Panc1 (cell line): Measurements from ENCODE around the gene LETM1.

Experiments
- CTCF ChIP-seq: fragments of 450-650 bp; IDR thresholded peaks from 2 replicates; pipeline ENCODE4 v1.5.1; 2017; ENCODE audit warnings: mild to moderate bottlenecking
- POLR2AphosphoS5 ChIP-seq: IDR thresholded peaks from 2 replicates; pipeline ENCODE4 v1.6.1; 2012; ENCODE audit warnings: mild to moderate bottlenecking, low read depth, low read length, moderate library complexity
- TF ChIP-seq, protein P1 (sequence below), 2 experiments: IDR thresholded peaks; 2 replicates each; pipeline ENCODE4 v1.6.1; 2011 to 2012; ENCODE audit warnings: low read depth in 2 of 2, control low read depth in 1 of 2, low read length in 1 of 2, mild to moderate bottlenecking in 1 of 2, moderate library complexity in 1 of 2; ENCODE audit not compliant: insufficient read depth in 1 of 2

DNA sequence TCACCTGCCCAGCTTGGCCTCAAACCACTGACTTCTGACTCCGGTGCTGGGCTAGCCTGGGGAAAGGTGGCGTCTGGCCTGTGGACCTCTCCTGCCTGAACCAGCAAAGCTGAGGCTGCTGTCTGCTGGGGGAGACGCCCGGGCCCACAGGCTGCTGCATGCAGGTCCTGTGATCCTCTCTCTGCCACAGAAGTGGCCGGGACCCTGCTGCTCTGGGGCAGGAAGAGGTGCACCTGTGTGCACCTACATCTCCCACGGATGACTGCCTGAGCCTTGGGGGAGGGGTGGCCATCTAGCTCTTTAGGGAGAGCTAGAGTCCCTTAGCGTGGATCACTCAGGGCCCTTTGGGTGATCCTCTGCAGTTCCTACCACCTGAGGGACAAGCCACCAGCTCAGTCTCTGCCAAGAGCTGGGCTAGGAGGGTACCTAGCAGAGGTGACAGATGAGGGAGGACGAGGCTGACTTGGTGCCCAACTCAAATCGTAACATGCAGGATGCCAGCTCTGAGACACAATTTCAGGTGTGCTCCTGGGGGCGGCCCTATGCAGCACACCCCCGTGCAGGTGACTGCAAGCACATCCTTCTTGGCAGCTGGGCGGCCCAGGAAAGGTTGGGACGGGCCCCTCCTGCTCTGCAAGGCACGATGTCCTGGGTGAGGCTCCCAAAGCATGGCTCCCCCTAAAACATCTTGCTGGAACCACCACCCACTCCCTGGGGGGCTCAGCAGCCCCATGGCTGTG lies 22.5 kb downstream of the LETM1 start:
- TF ChIP-seq, protein P1, sequence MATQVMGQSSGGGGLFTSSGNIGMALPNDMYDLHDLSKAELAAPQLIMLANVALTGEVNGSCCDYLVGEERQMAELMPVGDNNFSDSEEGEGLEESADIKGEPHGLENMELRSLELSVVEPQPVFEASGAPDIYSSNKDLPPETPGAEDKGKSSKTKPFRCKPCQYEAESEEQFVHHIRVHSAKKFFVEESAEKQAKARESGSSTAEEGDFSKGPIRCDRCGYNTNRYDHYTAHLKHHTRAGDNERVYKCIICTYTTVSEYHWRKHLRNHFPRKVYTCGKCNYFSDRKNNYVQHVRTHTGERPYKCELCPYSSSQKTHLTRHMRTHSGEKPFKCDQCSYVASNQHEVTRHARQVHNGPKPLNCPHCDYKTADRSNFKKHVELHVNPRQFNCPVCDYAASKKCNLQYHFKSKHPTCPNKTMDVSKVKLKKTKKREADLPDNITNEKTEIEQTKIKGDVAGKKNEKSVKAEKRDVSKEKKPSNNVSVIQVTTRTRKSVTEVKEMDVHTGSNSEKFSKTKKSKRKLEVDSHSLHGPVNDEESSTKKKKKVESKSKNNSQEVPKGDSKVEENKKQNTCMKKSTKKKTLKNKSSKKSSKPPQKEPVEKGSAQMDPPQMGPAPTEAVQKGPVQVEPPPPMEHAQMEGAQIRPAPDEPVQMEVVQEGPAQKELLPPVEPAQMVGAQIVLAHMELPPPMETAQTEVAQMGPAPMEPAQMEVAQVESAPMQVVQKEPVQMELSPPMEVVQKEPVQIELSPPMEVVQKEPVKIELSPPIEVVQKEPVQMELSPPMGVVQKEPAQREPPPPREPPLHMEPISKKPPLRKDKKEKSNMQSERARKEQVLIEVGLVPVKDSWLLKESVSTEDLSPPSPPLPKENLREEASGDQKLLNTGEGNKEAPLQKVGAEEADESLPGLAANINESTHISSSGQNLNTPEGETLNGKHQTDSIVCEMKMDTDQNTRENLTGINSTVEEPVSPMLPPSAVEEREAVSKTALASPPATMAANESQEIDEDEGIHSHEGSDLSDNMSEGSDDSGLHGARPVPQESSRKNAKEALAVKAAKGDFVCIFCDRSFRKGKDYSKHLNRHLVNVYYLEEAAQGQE (IDR thresholded peaks at IDR 0.05; ENCODE audit: insufficient read depth in 1 of 2, low read depth in 2 of 2, low read length in 1 of 2) = no peak
- TF ChIP-seq CTCF (no peak), POLR2AphosphoS5 (no peak)
